GM18909 (cell line): ENCODE measurements around the gene LRIG1.

Experiments used
- ATAC-seq: cut with Tn5 transposase; IDR thresholded peaks from one replicate; pipeline ENCODE4 v1.9.1; 2021; ENCODE audit warnings: mild to moderate bottlenecking; ENCODE audit not compliant: unreplicated experiment, poor library complexity

LRIG1 gene

DNA sequence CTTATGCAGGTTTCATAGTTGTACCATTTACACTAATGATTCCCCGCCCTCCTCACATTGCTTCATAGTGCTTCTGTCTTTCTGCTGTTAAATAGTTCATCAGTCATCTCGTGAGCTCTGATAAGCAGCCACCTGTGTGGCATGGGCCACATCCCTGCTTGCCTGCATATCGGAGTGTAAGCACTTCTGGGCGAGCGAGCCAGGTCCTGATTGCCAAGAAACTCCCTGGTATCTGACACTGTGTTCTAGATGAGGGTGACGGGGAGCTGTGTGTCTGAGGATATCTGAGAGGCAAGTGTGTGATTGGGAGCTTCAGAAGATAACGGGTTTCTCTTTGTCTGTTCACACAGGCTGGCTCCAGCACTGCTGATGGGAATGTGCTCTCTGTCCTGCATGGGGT, 130.6 kb downstream of the LRIG1 start:
- no peak for ATAC-seq

DNA sequence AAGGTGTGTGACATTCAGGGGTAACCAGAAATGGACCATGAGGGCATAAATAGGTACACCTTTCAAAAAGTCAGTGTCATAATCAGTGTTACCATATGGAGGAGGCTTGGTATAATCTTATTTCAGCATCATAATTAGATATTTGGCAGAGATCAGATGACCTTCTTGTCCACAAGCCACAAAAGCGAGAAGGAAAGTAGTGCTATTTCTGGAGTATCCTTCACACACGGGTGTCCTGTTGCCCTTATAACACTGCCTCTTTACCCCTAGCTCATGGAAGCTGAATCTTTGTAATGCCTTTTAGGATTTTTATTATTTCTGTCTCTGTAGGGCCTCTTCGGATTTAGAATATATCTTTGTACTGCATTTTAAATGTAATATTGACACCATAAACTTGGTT, 132.8 kb downstream of the LRIG1 start:
- ATAC-seq: no peak

DNA sequence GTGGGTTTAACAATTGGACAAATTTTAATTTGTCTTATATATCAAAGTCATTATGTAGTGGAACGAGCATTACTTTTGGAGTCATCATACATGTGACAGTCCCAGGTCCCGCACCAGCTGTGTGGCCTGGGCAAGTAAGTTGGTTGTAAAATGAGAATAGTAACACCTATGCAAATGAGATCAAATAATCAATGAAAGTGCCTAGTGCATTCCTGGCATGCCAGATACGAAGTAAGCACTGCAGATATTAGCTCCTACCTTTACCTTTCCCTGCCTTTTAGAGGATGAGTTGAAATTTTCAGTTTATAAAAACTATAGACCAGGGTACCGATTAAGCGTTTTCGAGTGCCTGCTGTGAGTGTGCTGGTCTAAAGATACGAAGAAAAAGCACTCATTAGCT, 134.1 kb downstream of the LRIG1 start:
- no peak for ATAC-seq

DNA sequence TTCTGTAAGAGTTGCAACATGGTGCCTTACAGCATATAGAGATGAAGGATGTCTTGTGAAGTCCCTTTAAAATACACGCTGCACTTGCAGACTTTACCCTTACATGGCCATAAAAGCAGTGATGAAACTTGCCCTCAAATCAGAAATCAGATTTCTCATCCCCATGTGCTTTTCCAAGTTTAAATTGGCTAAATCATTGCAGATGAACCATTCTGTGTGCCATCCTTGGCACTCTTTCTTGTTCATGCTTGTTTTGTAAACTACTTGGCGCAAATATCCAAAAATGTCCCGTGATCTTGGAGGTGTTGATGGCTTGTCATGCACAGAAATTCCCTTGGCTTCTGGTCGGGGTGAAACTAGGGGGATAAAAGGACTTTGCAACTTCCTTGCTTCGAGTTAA, 135.7 kb downstream of the LRIG1 start:
- no peak for ATAC-seq

DNA sequence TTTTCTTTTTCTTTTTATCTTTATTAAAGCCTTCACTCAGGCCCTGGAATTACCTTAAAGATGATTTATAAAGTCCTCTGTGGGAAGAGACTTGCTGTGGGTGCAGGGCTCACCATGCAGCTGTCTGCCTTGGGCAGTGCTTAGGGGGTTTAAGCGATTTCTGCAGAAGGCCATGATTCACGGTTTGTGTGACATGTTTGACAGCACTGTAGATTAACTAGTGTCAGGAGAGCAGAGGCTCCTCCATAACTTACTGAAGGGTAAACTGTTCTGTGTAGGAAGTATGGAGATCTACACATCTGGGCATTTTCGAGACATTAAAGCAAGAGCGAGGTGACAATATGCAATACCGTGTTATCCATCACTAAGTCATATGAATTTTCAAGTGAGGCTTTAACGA, 137.7 kb downstream of the LRIG1 start:
- ATAC-seq: no peak

DNA sequence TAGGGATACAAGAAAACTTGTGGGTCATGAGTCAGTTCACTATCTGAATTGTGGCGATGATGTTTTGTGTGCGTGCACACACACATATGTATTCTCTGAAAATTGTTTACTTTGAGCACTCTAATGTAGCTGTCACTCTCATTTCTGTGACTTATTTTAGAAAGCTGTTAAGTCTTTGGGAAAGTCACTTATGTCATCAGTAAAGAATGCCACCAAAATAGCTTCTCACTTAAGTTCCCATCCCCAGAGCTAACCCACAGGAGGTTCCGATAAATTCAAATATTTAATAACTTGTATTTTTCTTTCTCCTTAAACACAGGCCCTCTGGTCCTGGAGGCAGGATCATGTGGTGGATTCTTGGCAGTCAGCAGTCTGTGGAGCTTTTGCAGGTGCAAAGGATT, 138.3 kb downstream of the LRIG1 start:
- ATAC-seq: no peak

DNA sequence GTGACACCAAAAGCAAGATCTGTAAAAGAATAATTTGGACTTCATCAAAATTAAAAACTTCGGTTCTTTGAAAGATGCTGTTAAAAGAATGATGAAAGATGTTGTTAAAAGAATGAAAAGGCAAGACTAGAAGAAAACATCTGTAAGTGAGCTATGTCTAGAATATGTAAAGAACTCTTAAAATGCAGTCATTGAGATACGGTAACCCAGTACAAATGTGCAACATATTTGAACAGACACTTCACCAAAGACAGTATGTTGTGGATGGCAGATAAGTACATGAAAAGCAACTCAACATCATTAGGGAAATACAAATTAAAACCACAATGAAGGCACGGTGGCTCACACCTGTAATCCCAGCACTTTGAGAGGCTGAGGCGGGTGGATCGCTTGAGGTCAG, 139.5 kb downstream of the LRIG1 start:
- ATAC-seq: no peak

DNA sequence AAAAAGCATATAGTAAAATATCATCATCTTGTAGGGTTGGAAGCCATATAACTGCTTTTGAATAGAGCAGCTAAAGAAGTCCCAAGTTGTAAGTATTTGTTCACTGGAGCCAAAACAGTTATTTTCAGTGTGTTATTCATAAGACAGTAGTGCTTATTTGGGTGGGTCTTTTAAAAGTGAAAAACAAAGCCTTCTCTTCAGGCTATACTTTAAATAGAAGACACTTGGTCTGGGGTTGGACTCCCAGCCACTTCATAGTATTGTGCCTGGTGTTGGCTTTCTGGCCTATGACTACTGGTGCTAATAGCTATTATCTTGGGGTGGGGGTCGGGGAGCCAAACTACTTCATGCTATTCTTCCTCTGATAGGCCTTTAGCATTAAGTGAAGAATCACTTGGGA, 144.8 kb downstream of the LRIG1 start:
- no peak for ATAC-seq

DNA sequence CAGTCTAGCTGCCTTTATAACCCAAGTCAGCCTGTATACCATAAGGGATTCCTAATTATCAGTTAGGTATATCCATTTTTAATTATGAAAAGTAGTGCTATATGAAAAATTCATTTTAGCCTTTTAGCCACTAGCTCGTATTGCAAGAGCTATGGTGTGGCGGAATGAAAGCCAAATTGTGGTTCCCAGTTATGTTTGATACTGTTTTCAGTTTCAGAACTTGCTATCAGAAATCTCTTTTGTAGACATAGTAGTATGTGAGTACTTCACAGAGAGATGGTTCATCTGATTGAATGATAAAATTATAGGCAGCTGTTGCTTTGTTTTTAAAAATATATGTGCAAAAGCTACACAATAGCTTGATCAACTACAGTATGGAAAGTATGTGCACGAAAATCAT, 145.4 kb downstream of the LRIG1 start:
- ATAC-seq: peak; percentile 84

DNA sequence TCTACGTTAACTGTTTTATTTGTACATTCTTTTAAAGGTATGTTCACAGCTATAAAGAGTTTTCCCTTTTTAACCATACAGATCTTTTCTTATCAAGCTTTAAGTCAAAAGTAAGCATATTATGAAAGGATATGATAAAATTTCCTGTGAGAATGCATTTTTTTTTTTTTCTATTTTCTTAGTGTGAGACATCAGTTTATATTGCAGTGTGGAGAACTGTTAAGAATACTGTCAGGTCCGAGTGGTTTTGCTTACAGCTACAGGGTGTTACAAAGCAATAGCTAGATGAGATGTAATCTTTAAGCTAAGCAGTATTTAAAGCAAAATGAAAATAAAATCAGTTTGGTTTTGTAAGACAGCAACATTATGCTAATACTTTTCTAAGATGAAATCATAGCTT, 146.8 kb downstream of the LRIG1 start:
- no peak for ATAC-seq

DNA sequence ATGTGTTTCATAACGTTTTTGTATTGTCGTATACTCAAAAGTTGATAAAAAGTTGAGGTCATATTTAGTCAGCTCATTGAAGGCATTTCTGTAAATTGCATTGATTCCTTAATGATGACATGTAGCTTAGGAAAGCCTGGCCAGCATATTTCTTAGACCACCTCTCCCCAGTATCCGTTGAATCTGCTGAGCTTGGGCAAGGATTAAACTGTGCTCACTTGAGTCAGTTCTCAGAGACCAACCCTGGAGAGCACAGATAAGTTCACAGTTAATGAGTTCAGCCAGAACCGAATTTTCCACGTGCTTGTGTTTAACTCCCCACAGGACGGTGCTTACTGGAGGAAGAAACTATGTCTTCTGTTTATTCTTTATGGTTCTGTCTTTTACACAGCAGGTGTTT, 147.3 kb downstream of the LRIG1 start:
- no peak for ATAC-seq

DNA sequence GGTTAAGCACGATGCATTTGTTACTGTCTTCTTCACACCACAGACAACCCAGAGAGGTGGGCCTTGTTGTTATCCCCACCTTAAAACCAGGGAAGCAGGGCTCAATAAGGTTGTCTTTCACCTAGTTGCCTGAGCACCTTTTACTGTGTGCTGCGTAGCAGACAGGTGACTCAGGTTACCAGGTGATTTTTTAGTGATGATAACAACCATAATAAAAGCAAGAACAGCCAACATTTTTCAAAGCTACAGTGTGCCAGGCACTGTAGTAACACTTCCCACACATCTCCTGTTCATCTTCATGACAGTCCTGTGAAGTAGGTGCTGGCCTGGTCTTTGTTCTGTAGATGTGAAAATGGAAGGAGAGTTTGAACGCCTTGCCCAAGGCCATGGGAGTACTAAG, 147.8 kb downstream of the LRIG1 start:
- ATAC-seq: no peak

DNA sequence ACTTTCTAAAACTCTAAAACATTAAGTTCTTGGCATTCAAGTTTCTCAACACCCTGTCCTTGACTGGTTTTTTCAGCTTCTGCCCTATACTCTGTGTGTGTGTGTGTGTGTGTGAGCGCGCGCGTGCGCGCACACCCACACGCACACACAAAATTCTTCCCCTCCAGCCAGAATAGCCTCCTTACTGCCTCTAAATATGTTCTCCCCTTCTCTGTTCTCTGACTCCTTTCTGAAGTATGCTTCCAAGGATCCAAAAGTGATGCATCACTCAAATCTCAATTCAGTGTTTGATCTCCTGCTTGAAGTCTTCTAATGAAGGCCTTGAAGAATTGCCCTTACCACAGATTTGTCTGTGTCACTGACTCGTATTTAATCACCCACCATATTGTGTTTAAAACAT, 150.2 kb downstream of the LRIG1 start:
- no peak for ATAC-seq

DNA sequence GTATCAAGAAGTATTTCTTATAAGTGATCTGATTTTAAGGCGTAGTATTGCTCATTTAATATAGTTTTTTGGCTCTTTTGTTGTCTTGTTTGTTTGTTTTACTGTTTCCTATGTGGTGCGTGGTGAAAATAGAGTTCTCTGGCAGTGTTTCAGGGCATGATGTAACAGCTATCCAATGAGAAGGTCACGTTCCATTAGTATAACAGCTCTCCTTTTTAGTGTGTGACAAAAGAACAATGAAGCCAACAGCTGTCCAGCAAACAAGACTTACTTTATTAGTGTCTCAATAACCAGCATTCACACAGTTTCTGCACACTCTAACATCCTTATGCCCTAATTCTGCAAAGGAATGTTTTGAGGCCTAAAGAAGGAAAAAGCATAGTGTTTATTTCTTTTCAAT, 152.1 kb downstream of the LRIG1 start:
- ATAC-seq: no peak

DNA sequence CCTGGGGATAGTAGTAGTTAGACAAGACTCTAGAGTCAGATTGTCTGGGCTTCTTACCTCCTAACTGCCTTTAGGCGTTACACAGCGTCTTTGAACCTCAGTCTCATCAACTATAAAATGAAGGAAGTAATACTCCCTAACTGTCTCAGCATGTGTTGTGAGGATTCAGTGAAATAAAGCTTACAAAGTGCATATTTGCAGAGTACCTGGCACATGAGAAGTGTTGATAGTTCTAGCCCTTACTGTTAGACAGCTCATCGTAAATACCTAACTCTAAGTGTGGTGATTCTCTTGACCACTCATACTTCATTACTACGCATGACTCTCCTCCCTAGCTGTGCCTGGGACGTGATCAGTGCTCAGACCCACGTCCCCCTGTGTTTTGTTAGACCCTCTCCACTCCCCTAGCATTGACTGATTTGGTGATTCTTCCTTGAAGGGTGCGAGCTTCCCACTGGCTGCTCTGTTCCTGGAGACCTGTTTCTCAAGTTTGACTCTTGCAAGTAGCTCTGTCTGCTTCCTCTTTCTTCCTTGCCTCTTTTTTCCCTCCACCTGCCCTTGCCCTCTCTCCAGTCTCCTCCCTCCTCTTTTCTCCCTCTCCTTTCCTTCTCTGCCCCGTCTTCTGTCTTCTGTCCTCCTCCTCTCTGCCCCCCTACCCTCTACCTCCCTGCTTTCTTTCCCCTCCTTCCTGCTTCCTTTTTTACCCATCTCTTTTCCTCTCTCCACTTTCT, 155.8 kb downstream of the LRIG1 start:
- no peak for ATAC-seq

DNA sequence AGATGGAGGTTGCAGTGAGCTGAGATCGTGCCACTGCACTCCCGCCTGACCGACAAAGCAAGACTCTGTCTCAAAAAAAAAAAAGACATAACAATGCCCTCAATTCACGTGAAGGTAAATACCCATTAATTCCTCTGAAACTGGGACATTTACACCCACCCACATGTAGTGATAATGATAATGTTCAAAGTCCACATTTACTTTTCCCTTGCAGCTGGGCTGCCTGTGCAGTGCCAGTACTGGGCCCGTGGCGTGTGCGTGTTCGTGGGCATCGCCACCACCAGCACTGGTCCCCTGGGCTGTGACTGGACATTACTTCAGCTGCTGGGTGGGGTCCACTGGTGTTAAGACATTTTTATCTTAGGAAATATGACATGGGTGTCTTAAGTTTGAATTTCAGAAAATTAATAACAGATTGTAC, 156.4 kb downstream of the LRIG1 start:
- no peak for ATAC-seq

DNA sequence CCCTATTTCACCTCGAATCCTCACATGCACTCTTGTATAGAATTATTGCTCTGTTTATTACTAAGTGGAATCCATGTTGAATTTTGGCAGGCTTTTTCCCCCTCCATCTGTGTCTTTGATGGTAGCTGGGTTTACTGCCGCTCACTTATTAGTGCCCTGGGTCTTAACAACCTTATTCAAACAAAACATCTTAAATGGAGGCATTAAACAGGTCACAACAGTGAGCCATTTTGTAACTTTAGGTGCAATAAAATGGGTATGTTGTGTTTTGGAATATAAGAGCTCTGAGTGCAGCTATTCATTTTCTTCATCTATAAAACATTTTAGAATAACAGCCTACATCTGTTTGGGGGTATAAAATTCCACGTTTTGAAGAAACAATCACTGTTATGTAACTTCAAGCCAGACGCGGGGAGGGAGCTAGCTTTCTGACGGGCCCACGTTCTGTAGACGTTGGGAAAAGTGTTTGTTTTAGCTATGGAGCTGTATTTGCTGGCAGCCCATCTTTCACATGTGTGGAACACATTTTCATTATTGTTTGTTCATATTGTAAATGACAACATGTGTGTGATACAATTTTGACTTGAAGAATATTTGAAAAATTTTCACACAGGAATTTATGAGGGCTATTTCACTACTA, 158.0 kb downstream of the LRIG1 start:
- no peak for ATAC-seq

DNA sequence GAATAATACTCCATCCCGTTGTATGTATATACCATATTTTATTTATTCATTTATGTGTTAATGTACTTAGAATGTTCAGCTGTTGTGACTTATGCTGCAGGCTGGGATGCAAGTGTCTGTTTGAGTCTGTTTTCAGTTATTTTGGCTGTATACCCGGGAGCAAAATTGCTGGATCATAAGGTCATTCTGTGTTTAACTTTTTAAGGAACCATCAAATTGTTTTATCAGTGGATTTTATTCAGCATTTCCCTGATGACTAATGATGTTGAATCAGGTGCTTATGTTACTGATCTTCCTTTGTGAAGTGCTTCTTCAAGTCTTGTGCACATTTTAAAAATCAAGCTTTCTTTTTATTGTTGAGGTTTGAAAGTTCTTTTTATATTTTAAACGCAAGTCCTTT, 161.9 kb downstream of the LRIG1 start:
- no peak for ATAC-seq

DNA sequence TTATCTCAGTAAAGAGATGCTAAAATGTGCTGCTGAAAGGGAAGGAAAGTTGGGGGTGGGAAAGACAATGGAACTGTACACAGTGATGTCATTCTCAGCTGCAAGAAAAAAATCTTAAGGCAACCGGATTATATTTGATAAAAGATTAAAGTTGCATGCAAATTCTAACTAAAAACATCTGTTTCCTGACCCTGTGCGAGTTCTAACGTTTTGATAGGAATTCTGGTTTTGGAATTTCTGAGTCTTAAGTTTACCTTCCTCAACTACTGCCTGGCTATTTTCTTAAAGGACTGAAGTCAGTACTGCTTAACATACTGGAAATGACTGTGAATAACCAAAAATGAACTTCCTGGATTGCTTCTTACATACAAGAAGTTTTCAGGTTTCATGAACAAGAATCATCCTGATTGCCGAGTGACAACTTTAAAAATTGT, 164.5 kb downstream of the LRIG1 start:
- no peak for ATAC-seq

DNA sequence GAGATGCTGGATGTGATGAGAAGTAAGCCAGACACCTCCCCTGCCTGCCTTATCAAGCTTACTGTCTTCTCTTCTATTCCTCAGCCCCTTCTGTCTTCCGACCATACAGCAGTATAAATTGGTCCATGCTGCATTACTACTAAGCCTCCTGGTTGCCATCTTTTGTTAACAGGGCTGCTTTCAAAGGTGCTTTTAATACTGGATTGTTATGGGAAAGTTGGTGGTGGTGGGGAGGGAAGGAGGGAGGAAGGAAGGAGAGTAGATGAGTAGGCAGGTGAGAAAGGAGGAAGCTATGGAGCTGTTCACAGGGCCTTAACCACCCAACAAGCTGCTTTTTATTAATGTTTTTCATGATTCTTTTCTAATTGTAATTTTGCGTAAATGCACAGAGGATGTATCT, 165.2 kb downstream of the LRIG1 start:
- no peak for ATAC-seq
